H1 (cell line): Measurements from ENCODE around the gene CRACDL.

Source experiments
- BRCA1 ChIP-seq: IDR thresholded peaks from 2 replicates; pipeline ENCODE4 v1.6.1; 2012; ENCODE audit warnings: low read depth, low read length, improper control_type of control experiment
- CBX5 ChIP-seq: fragments of 300-800, 300-1000 bp; sonication (generic); IDR thresholded peaks from 2 replicates; pipeline ENCODE4 v1.7.1; 2016; ENCODE audit warnings: antibody characterized with exemption, low read length, low read depth
- EZH2 ChIP-seq: fragments of 200-600 bp; sonication (generic); IDR thresholded peaks from 2 replicates; pipeline ENCODE4 v1.7.1; 2012; ENCODE audit warnings: low read depth, mild to moderate bottlenecking, moderate library complexity, low read length, inconsistent platforms; ENCODE audit not compliant: severe bottlenecking
- GABPA ChIP-seq: IDR thresholded peaks from 2 replicates; pipeline ENCODE4 v1.6.1; 2011; ENCODE audit warnings: mild to moderate bottlenecking, low read length, moderate library complexity, borderline replicate concordance; ENCODE audit not compliant: insufficient read depth
- HDAC2 ChIP-seq, 2 experiments: fragments of 300-600 bp in 1 of 2; sonication (generic) in 1 of 2; IDR thresholded peaks; 2 replicates each; pipeline ENCODE4 v1.6.1; 2011 to 2012; ENCODE audit warnings: low read depth in 2 of 2, low read length in 2 of 2, mild to moderate bottlenecking in 2 of 2, moderate library complexity in 2 of 2, borderline replicate concordance in 1 of 2, inconsistent platforms in 1 of 2
- POLR2A ChIP-seq, 2 experiments: IDR thresholded peaks; 1 replicate in 1 of 2; 2 replicates in 1 of 2; pipeline ENCODE4 v1.6.1; 2011; ENCODE audit warnings: low read depth in 2 of 2, low read length in 2 of 2, mild to moderate bottlenecking in 2 of 2; ENCODE audit errors: control extremely low read depth in 1 of 2
- ZNF274 ChIP-seq: IDR thresholded peaks from 2 replicates; pipeline ENCODE4 v1.7.0; 2012; ENCODE audit warnings: low read length, borderline replicate concordance; ENCODE audit errors: extremely low read depth
- TF ChIP-seq, protein P1 (sequence below), 3 experiments: IDR thresholded peaks; 1 replicate in 2 of 3; 2 replicates in 1 of 3; pipeline versions ENCODE4 v1.5.1 to v1.6.1; 2011; ENCODE audit warnings: low read length in 3 of 3, mild to moderate bottlenecking in 3 of 3, inconsistent platforms in 2 of 3, low read depth in 1 of 3, moderate library complexity in 1 of 3; ENCODE audit not compliant: insufficient read depth in 1 of 3; ENCODE audit errors: control extremely low read depth in 1 of 3

DNA sequence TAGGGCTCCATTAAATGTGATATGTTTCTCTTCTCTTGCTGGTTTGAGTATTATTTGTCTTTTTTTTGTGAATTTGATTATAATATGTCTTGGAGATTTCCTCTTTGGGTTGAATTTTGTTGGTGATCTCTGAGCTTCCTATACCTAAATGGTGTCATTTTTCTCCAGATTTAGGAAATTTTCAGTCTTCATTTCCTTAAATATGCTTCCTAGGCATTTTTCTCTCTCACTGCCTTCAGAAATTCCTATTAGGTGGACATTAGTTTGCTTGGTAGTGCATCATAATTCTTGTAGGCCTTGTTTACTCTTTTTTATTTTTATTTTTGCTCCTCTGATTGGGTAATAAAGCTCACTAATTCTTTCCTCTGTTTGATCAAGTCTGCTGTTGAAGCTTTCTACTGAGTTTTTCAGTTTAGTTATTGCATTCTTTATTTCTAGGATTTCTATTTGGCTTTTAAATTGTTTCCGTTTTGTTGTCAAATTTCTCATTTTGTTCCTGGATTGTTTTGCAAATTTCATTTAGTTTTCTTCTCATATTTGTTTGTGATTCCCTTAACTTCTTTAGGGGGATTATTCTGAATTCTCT lies 36.6 kb upstream of the CRACDL start:
- TF ChIP-seq, protein P1, sequence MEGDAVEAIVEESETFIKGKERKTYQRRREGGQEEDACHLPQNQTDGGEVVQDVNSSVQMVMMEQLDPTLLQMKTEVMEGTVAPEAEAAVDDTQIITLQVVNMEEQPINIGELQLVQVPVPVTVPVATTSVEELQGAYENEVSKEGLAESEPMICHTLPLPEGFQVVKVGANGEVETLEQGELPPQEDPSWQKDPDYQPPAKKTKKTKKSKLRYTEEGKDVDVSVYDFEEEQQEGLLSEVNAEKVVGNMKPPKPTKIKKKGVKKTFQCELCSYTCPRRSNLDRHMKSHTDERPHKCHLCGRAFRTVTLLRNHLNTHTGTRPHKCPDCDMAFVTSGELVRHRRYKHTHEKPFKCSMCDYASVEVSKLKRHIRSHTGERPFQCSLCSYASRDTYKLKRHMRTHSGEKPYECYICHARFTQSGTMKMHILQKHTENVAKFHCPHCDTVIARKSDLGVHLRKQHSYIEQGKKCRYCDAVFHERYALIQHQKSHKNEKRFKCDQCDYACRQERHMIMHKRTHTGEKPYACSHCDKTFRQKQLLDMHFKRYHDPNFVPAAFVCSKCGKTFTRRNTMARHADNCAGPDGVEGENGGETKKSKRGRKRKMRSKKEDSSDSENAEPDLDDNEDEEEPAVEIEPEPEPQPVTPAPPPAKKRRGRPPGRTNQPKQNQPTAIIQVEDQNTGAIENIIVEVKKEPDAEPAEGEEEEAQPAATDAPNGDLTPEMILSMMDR (IDR thresholded peaks at IDR 0.05; ENCODE audit: control extremely low read depth in 1 of 3, insufficient read depth in 1 of 3, low read depth in 1 of 3, low read length in 3 of 3): no peak
- no peak for TF ChIP-seq BRCA1
- no peak for TF ChIP-seq ZNF274
- TF ChIP-seq GABPA: no peak
- no peak for TF ChIP-seq POLR2A (IDR thresholded peaks at IDR 0.05; ENCODE audit: control extremely low read depth in 1 of 2, low read depth in 2 of 2, low read length in 2 of 2)
- no peak for TF ChIP-seq CBX5
- TF ChIP-seq EZH2: no peak
- TF ChIP-seq HDAC2 (IDR thresholded peaks at IDR 0.05; ENCODE audit: borderline replicate concordance in 1 of 2, low read depth in 2 of 2, low read length in 2 of 2): no peak
